ENCODE measurements around the gene TMEM9B.

TMEM9B gene

GRCh38 chr11:8971924-8972316 lies 7.7 kb upstream of the TMEM9B start:
- H3K4me3 ChIP-seq (ENCODE audit: low read length), result no peak overlapping the region
- no peak for DNase-seq (ENCODE audit: low read depth)
- TF ChIP-seq CTCF (conservative IDR thresholded peaks at IDR 0.05; ENCODE audit: low read length), result no peak

GRCh38 chr11:8971196-8971923 lies 7.1 kb upstream of the TMEM9B start:
- DNase-seq (ENCODE audit: low read depth), result no peak
- no peak for TF ChIP-seq CTCF (conservative IDR thresholded peaks at IDR 0.05; ENCODE audit: low read length)
- H3K4me3 ChIP-seq (ENCODE audit: low read length), result no peak overlapping the region

- no peak for DNase-seq (ENCODE audit: low read depth)
- TF ChIP-seq CTCF (conservative IDR thresholded peaks at IDR 0.05; ENCODE audit: low read length), result no peak
- H3K4me3 ChIP-seq (ENCODE audit: low read length), result no peak overlapping the region
These were observed 2.9 kb upstream of the TMEM9B start for GRCh38 chr11:8967184-8967583.

- DNase-seq (ENCODE audit: low read depth), result no peak
- TF ChIP-seq CTCF (conservative IDR thresholded peaks at IDR 0.05; ENCODE audit: low read length), result no peak
- peak overlapping the region; percentile 87 for H3K4me3 ChIP-seq (ENCODE audit: low read length)
These were observed 496 bp downstream of the TMEM9B start for GRCh38 chr11:8963569-8964323.

DNA sequence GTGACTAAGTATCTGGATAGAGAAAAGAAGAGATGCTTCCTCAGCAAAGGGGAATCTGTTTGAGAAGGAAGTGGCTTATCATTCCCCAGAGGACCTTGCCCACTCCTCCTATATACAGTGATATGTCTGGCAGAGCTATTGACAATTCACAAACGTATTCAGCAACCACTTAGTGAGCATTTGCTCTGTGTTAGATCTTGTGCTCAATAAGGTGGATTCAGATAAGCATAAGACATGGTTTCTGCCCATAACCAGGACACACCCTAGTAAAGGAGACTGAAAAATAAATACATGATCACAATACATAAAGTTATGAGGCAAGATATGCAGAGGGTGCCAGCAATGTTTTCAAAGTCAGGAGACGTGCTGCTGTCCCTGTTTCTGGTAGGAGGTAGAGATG lies 1.4 kb downstream of the TMEM9B start:
- DNase-seq (ENCODE audit: low read depth), result no peak
- H3K4me3 ChIP-seq (ENCODE audit: low read length), result peak overlapping the region; percentile 87
- TF ChIP-seq CTCF (conservative IDR thresholded peaks at IDR 0.05; ENCODE audit: low read length), result no peak

- DNase-seq (ENCODE audit: low read depth), result no peak
- no peak overlapping the region for H3K4me3 ChIP-seq (ENCODE audit: low read length)
- no peak for TF ChIP-seq CTCF (conservative IDR thresholded peaks at IDR 0.05; ENCODE audit: low read length)
These were observed 2.8 kb downstream of the TMEM9B start for GRCh38 chr11:8961401-8961800.
